K562 (cell line): ENCODE measurements around the gene TSEN34.
"Not testable (repeated sequence)": the region's sequence is repeated elsewhere in the genome, so short reads cannot be mapped to it uniquely, and the experiment has no call there.

ENCODE experiments used
- ARNT ChIP-seq, 2 experiments: fragments of 450-650 bp; IDR thresholded peaks; 2 replicates each; pipeline ENCODE4 v1.6.1; 2016; ENCODE audit warnings: mild to moderate bottlenecking in 1 of 2
- CBX1 ChIP-seq: sonication (generic); IDR thresholded peaks from 2 replicates; pipeline ENCODE4 v1.6.1; 2016; ENCODE audit warnings: antibody characterized with exemption, low read depth, mild to moderate bottlenecking
- EZH2 ChIP-seq: IDR thresholded peaks from 2 replicates; pipeline ENCODE4 v1.6.1; 2012; ENCODE audit warnings: low read depth, mild to moderate bottlenecking, inconsistent platforms, low read length, borderline replicate concordance
- IRF1 ChIP-seq: sonication (generic); formaldehyde crosslinking; IDR thresholded peaks from 2 replicates; pipeline ENCODE4 v1.8.0; 2022; ENCODE audit warnings: missing genetic modification reagents, mild to moderate bottlenecking, borderline replicate concordance
- ZFPM2 ChIP-seq: fragments of 250-450 bp; sonication (Bioruptor Pico); IDR thresholded peaks from 2 replicates; pipeline ENCODE4 v1.5.1; 2022; ENCODE audit warnings: mild to moderate bottlenecking

- not testable (repeated sequence) for TF ChIP-seq IRF1; CBX1; ARNT (IDR thresholded peaks at IDR 0.05); EZH2; ZFPM2 (CRISPR knock-in tag)
Observed at GRCh38 chr19:54243809-54244208, 52.7 kb downstream of the TSEN34 start.
